NCI-H345 treated with DMSO at 0.1 percent for 48 hours (cell line): ENCODE results near the gene FCGBP.
"Not testable (repeated sequence)": the region's sequence is repeated elsewhere in the genome, so short reads cannot be mapped to it uniquely, and the experiment has no call there.

Experiments
- DNase-seq: peaks from one replicate; lab custom pipeline; 2025; ENCODE audit not compliant: unreplicated experiment; lab: John Stamatoyannopoulos, UW

The FCGBP gene

DNA sequence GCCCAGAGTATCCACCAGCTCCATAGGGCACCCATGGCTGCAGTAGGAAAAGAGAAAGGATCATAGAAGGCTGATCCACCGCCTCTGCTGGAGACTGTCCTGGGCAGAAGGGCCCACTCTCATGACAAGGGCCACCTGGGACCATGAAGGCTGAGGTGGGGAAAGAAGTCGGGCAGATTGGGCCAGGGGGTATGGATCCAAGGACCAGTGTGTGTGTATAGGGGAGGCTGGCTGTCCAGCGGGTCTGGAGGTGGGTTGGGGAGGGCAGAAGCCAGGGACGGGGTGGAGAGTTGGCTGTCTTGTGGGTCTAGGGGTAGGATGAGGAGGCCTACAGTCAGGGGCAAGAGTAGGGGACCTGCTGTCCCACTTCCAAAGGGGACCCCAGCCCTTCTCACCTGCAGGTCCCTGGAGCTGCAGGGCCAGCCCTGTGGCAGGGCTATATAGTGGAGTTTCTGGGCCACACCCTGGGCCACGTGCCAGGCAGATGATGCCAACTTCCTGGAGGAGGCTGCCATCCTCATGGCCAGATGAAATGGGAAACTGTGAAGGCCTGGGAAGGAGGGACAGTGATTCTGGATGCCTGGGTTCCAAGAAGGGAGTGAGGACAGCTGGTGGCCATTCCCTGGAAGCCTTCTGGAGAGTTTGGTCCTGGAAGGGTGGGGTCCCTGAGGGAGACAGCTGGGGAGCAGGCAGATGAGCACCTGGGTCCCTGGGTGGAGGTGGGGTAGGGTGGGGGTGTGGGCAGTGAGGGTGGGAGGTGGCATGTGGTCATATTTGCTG lies at the start of gene FCGBP:
Gene FCGBP (minus strand): TSS at position 51 of the 780 bp plus-strand sequence.
- DNase-seq, result no peak

- no peak for DNase-seq
These were observed 49.4 kb upstream of the FCGBP start for GRCh38 chr19:39983695-39984300.

DNA sequence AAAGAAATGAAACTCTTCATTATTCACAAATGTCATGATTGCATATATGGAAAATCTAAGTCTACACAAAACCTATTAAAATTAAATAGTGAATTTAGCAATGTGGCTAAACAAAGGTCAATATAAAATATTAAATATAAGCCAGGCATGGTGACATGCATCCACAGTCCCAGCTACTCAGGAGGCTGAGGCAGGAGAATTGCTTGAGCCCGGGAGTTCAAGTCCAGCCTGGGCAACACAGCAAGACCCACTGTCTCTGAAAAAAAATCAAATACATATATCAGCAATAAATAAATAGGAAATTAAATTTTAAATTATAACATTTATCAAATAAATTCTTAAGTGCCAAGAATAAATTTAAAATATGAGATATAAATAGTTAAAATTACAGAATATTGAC lies 48.4 kb upstream of the FCGBP start:
- DNase-seq, result no peak

- DNase-seq, result no peak
These were observed 40.1 kb upstream of the FCGBP start for GRCh38 chr19:39974377-39975155.

DNA sequence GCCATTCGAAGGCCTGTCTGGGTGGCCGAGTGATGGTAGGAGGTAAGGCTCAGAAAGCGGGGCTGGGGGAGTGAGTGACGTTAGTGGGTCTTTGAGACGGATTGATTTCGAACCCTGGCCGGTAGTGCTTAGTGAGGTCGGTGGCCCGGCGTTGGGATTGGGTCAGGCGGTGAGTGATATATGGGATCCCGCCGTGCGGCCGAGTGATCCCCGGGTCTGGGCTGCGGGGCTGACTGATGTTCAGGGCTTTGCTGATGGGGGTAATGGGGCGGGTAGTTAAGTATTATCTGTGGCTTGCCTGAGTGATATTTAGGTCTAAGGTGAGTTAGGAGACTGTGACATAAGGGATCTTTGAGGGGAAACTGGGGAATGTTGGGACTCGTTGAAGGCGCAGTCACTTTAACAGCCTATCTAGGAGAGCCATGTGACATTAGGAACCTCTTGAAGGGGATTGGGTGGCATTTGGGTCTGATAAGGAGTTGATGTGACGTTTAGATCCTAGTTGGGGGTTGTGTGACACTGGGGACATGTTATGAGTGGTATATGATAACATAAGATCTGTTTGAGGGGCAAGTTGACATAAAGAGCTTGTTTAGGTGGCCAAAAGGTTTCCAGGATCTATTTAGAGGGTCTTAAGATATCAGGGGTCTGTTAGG lies 37.1 kb upstream of the FCGBP start:
- DNase-seq, result no peak

DNA sequence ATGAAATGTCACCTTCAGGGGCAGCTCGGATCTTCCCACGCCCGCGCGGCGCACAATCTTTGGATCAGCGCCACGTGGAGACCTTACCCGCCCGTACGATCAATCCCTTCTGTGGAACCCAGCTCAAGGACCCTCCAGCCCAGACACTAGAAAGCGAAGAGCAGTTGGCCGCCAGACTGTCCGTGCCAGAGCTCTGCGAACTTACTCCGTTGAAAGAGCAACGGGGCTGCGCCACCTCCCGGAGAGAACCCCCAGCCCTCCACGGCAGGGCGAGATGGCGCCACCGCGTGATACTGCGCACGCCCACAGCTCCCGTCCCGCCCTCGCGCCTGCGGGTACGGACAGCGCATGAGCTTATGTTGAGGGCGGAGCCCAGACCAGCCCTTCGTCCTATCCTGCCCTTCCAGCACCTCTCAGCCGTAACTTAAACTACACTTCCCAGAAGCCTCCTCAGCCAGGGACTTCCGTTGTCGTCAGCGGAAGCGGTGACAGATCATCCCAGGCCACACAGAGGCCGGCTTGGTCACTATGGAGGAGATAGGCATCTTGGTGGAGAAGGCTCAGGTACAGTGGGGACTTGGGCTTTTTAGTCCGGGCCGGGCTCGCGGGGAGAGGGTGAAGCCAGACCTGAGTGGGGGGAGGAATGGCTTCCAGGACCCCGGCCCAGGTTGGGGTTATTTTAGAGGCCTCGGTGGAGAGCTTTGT lies 36.4 kb upstream of the FCGBP start, which contains the start of gene PSMC4:
Gene PSMC4 (plus strand): TSS at position 491 of the 705 bp plus-strand sequence. CDS start 38 bp downstream, at position 529.
- DNase-seq, result peak; percentile 100

DNA sequence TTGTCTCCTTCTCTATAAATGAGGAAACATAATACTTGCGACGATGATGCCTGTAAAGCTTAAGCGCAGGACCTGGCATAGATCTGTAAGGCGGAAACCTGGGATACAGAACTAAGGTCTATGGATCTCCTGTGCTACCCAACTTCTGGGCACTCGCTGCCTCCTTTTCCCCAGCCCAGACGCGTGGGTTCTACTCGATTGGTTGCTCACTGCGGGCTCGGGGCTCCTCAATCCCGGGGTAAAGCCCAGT lies 35.9 kb upstream of the FCGBP start:
- no peak for DNase-seq

GRCh38 chr19:39969681-39970424 lies 35.4 kb upstream of the FCGBP start:
- no peak for DNase-seq

GRCh38 chr19:39969266-39969665 lies 34.8 kb upstream of the FCGBP start:
- DNase-seq, result no peak

DNA sequence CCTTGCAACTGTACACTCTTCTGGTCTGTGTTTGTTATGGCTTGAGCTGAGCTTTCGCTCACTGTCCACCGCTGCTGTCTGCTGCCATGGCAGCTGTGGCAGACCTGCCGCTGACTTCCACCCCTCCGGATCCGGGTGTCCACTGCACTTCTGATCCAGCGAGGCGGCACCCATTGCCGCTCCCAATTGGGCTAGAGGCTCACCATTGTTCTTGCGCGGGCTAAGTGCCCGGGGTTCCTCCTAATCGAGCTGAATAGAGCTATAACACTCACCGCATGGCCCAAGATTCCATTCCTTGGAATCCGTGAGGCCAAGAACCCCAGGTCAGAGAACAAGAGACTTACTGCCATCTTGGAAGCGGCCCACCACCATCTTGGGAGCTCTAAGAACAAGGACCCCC lies 34.4 kb upstream of the FCGBP start:
- DNase-seq, result no peak

- no peak for DNase-seq
These were observed 33.1 kb upstream of the FCGBP start for GRCh38 chr19:39967561-39967960.

GRCh38 chr19:39966617-39967016 lies 32.2 kb upstream of the FCGBP start:
- DNase-seq, result no peak

- no peak for DNase-seq
These were observed 29.5 kb upstream of the FCGBP start for GRCh38 chr19:39963898-39964297.

- DNase-seq, result not testable (repeated sequence)
These were observed 25.0 kb upstream of the FCGBP start for GRCh38 chr19:39959407-39959806.

DNA sequence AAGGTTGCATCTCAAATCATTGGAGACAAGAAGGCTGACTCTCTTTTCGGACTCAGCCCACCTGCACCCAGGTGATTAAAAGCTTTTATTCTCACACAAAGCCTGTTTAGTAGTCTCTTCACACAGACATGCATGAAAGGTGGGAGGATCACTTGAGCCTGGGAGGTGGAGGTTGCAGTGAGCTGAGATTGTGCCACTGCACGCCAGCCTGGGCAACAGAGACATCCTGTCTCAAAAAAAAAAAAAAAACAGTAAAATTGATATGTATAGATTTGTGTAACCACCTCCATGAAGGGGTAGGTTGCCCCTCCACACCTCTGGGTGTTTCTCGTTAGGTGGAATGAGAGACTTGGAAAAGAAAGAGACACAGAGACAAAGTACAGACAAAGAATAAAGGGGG lies 24.5 kb upstream of the FCGBP start:
- not testable (repeated sequence) for DNase-seq

DNA sequence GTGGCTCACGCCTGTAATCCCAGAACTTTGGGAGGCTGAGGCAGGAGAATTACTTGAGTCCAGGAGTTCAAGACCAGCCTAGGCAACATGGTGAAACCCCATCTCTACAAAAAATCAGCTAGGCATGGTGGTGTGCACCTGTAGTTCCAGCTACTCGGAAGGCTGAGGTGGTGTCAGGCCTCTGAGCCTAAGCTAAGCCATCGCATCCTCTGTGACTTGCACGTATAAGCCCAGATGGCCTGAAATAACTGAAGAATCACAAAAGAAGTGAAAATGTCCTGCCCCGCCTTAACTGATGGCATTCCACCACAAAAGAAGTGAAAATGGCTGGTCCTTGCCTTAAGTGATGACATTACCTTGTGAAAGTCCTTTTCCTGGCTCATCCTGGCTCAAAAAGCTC lies 23.5 kb upstream of the FCGBP start:
- not testable (repeated sequence) for DNase-seq

DNA sequence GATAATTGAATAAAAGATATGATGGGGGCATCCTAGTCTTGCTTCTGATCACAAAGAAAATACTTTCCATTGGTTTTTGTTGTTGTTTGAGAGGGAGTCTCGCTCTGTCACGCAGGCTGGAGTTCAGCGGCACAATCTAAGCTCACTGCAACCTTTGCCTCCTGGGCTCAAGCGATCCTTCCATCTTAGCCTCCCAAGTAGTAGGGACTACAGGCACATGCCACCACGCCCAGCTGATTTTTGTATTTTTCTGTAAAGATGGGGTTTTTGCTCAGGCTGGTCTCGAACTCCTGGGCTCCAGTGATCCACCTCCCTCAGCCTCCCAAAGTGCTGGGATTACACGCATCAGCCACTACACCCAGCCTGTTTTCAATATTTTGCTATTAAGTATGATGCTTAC lies 19.5 kb upstream of the FCGBP start:
- no peak for DNase-seq

DNA sequence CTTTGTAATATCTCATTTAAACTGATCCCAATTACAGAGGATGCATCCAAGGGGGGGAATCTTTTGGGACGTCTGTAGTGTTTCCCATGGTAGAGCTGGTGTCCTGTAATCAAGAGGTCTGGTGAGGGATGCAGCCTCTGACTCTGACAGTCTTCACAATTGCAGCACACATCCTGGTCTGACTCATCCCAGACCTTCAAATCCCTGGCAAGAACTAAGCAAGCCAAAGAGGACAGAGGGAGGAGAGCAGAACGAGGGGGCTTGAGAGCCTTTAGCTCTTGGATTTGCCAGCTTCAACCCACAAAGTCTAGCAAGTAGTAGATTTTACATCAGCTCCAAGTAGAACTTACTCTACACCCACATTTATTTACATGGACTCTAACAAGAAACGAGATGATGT lies 17.3 kb upstream of the FCGBP start:
- DNase-seq, result no peak

DNA sequence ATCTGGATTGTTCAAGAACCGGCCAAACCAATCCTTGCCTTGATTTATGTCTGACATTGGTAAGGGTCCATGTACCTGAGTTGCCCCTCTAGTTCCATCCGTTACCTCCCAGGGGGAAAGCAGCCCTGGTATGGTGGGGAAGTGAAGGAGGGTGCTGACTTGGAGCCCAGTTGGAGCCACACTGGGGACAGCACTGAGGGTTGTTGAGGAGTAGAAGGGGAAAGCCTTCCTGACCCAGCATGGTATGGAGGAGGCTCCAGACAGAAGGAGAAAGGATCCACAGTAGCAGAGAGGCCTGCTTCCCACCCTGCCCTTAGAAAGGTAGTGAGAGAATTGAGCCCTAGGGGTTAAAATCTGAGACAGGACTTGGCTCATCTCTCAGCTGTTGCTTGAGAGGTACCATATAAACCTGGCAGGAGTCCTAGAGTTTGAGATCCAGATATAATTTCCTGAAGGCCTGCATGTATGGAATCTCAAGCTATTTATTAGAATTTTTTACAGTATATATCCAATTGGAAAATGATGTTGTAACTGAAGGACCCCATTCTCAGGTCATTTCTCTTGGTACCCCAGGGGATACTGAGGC lies 16.7 kb upstream of the FCGBP start:
- DNase-seq, result no peak
